DMS114 treated with DMSO at 0.1 percent for 48 hours (cell line): ENCODE data around the gene PKDCC.

ENCODE experiments used
- DNase-seq: peaks from one replicate; lab custom pipeline; 2025; ENCODE audit not compliant: unreplicated experiment; lab: John Stamatoyannopoulos, UW

PKDCC gene

GRCh38 chr2:42104621-42105020 is 56.8 kb downstream of the PKDCC start:
- DNase-seq = no peak

DNA sequence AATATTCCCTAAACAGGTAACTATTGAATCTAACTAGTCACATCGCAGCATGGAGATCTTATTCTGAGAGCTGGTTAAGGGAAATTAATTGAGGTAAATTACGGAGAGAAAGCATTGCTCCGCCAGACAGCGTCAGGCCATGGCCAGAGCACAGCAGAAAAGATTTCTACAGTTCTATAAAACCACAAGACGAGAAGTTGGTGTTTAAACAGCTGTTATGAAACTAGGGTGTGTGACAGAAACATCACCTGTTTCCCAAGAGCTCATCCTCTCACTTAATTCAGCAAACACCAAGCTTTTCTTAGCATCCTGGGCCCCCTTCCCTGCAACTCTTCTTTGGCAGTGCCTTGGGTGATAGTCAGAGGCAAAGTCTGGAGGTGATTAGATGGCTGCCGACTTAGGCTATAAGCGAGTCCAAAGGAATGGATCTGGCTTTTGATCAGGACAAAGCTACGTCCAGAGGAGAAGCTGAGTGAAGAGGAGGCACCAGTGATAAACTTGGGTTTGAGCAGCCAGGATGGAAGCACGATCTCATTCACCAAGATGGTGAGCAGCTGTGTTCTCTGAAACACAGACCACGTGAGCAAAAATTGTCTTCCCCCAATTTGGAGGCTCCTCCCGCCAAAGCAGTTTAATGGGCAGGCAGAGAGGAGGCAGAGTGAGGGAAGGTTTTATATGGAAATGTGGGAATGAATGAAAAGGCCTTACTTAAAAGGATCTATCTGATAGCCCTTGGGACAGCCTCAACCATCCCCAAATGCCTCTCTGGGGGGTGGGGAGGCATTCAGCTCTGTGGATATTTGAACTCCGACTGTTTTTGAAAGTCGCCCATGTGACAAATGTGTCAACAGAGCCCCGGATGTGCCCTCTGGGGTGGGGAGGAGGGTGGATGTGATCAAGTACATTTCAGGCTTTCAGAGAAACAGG is 57.8 kb downstream of the PKDCC start:
- no peak for DNase-seq

GRCh38 chr2:42106257-42106816 is 58.5 kb downstream of the PKDCC start:
- no peak for DNase-seq

- DNase-seq = no peak
These were observed 59.6 kb downstream of the PKDCC start for GRCh38 chr2:42107249-42108042.
